Measurements from ENCODE around the gene LDLRAD4. TPM values are rescaled to one million over a fixed set of nuclear protein-coding genes. Genes with fewer than 3 reads are reported as not detected.
"Not testable (repeated sequence)": the region's sequence is repeated elsewhere in the genome, so short reads cannot be mapped to it uniquely, and the experiment has no call there.

LDLRAD4 gene
- total RNA-seq, 2 donors from 2014 or later = 11.7 to 17.0 TPM

DNA sequence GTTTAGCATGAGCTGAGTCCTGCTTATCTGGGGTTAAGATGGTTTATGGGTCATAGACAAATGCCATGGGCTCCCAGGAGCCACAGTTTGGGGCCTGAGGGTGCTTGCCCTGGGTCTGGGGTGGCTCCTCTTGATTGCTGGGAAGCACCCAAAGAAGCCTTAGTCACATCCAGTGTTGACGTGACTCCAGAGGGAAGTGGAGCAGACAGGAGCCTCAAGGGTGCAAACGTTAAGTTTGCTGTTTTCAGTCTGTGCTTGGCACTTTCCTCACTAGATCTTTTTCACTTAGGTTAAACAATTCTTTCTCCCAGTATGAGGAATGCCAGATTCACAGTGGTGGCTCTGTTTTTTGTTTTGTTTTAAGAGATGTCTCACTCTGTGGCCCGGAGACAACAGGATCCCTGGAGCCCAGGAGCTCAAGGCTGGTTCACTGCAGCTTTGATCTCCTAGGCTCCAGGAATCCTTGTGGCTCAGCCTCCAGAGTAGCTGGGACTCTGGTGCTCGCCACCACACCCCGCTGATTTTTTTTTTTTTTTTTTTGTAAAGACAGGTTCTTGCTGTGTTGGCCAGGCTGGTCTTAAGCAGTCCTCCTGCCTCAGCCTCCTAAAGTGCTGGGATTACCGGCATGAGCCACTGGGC, 256.5 kb downstream of the LDLRAD4 start:
- no peak overlapping the region for H3K4me3 ChIP-seq
- intact Hi-C loops (cut with DNase I) = no loop called here
- H3K36me3 ChIP-seq = no peaks in the 10 kb centered on the region
- no peak for DNase-seq
- no peaks in the 10 kb centered on the region for H3K9me3 ChIP-seq
- H3K4me1 ChIP-seq = no peaks in the 10 kb centered on the region
- H3K27ac ChIP-seq = no peak overlapping the region
- TF ChIP-seq, protein P1, sequence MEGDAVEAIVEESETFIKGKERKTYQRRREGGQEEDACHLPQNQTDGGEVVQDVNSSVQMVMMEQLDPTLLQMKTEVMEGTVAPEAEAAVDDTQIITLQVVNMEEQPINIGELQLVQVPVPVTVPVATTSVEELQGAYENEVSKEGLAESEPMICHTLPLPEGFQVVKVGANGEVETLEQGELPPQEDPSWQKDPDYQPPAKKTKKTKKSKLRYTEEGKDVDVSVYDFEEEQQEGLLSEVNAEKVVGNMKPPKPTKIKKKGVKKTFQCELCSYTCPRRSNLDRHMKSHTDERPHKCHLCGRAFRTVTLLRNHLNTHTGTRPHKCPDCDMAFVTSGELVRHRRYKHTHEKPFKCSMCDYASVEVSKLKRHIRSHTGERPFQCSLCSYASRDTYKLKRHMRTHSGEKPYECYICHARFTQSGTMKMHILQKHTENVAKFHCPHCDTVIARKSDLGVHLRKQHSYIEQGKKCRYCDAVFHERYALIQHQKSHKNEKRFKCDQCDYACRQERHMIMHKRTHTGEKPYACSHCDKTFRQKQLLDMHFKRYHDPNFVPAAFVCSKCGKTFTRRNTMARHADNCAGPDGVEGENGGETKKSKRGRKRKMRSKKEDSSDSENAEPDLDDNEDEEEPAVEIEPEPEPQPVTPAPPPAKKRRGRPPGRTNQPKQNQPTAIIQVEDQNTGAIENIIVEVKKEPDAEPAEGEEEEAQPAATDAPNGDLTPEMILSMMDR (IDR thresholded peaks at IDR 0.05) = no peak
- H3K27me3 ChIP-seq = no peaks in the 10 kb centered on the region
- H3K9ac ChIP-seq (ENCODE audit: low read depth in 2 of 2, low read length in 2 of 2) = no peak overlapping the region

DNA sequence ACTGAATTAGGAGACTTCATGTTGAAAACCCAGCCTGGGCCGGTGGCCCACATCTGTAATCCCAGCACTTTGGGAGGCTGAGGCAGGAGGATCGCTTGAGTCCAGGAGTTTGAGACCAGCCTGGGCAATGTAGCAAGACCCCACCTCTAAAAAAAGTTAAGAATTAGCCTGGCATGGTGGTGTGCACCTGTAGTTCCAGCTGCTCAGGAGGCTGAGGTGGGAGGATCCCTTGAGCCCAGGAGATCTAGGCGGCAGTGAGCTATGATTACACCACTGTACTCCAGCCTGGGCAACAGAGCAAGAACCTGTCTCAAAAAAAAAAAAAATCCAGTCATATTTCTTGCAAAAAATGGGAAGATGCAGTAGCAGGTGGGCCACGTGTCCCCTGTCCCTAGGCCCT, 257.8 kb downstream of the LDLRAD4 start:
- H3K4me3 ChIP-seq; H3K4me1 ChIP-seq; H3K27ac ChIP-seq; H3K9ac ChIP-seq (ENCODE audit: low read depth in 2 of 2, low read length in 2 of 2); DNase-seq; H3K27me3 ChIP-seq; H3K36me3 ChIP-seq; H3K9me3 ChIP-seq; intact Hi-C loops (cut with DNase I): not testable (repeated sequence)

DNA sequence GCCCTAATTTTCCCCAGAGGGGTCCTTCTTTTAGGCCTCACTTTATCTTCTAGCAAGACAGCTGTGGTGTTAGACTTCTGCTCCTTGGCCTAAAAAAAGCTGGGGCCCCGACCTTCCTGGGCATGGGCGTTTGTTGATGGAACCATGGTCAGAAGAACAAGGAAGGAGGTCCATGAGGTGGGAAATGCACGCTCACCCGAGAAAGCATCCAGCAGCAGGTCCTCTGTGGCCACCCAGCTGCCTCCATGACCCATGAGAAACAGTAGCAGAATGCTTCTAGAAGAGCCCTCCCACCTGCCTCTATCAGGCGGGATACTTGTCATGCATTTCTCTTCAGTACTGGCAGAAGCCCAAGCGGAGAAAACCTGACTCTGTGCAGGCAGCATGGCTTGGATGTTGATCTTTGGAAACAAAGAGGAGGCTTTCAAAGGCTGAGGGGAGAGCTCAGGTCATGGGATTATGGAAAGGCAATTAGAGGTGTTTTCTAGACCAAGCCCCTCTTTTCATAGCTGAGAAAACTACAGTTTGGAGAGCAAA, 258.7 kb downstream of the LDLRAD4 start:
- H3K4me3 ChIP-seq = no peak overlapping the region
- no peaks in the 10 kb centered on the region for H3K9me3 ChIP-seq
- TF ChIP-seq, protein P1 (IDR thresholded peaks at IDR 0.05) = no peak
- H3K4me1 ChIP-seq = no peaks in the 10 kb centered on the region
- DNase-seq = no peak
- H3K27ac ChIP-seq = no peak overlapping the region
- H3K27me3 ChIP-seq = no peaks in the 10 kb centered on the region
- intact Hi-C loops (cut with DNase I) = no loop called here
- H3K9ac ChIP-seq (ENCODE audit: low read depth in 2 of 2, low read length in 2 of 2) = no peak overlapping the region
- no peaks in the 10 kb centered on the region for H3K36me3 ChIP-seq

DNA sequence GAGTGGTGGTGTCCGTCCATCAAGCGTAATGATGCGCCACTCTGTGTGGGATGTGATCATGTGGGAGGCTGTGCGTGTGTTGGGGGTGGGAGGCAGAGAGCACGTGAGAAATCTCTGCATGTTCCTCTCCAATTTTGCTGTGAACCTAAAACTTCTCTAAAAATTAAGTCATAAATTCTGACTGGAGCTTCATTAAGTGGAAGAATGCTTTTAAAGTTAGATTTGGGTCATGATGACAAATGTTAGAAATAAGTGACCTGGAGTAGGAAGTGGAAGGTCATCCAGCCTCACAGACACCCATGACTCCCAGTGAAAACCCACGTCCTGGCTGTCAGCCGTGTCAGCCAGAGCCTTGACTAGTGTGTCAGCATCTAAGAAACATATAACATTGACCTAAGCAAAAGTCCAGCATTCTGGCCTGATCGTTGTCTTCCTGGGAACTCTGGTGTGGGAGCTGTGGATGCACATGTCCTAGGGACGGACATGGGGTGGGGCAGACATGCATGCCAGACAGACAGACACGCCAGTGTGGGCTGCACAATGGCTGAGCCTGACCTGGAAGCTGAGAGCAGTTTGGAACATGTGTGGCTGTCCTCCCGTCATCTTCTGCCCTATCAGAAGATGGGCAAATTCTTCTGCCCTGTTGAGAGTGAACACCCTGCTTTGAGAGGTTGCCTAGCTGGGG, 262.2 kb downstream of the LDLRAD4 start:
- H3K27ac ChIP-seq = no peak overlapping the region
- no peaks in the 10 kb centered on the region for H3K36me3 ChIP-seq
- no peak overlapping the region for H3K4me3 ChIP-seq
- no peak overlapping the region for H3K9ac ChIP-seq (ENCODE audit: low read depth in 2 of 2, low read length in 2 of 2)
- no peak for DNase-seq
- TF ChIP-seq, protein P1 (IDR thresholded peaks at IDR 0.05) = no peak
- no peaks in the 10 kb centered on the region for H3K27me3 ChIP-seq
- H3K9me3 ChIP-seq = no peaks in the 10 kb centered on the region
- H3K4me1 ChIP-seq = no peaks in the 10 kb centered on the region
- intact Hi-C loops (cut with DNase I) = no loop called here

DNA sequence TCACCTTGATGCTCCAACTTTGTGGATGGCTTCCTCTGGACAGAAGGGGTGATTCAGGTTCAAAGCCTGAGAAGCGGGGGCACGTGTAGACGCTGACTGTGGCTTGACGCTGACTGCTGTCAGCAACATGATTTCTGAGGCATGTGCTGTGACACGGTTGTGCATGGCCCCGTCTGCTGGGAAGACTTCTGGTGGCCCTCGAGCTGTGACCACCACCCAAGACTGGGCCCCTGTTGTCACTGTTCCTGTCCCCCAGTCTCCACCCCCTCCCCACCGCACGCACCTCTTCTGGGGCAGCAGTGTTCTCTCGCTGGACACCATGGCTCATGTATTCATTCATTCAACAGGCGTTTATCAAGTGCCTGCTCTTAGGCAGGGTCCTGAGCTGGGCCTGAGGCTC, 262.8 kb downstream of the LDLRAD4 start:
- no peak overlapping the region for H3K9ac ChIP-seq (ENCODE audit: low read depth in 2 of 2, low read length in 2 of 2)
- no peak overlapping the region for H3K27ac ChIP-seq
- no peak for DNase-seq
- H3K9me3 ChIP-seq = no peaks in the 10 kb centered on the region
- intact Hi-C loops (cut with DNase I) = no loop called here
- TF ChIP-seq, protein P1 (IDR thresholded peaks at IDR 0.05) = no peak
- H3K27me3 ChIP-seq = no peaks in the 10 kb centered on the region
- no peaks in the 10 kb centered on the region for H3K36me3 ChIP-seq
- no peaks in the 10 kb centered on the region for H3K4me1 ChIP-seq
- H3K4me3 ChIP-seq = no peak overlapping the region
